Loucy (cell line): ENCODE results near the gene PUM1.
"Not testable (repeated sequence)": the region's sequence is repeated elsewhere in the genome, so short reads cannot be mapped to it uniquely, and the experiment has no call there.

Experiments
- H2AFZ ChIP-seq: fragments of 200-600 bp; sonication (generic); 2 replicates; pipeline ENCODE4 v1.6.0; 2016; ENCODE audit warnings: antibody characterized with exemption, mild to moderate bottlenecking, low read length, moderate library complexity
- H3F3A ChIP-seq: fragments of 200-600 bp; 2 replicates; pipeline ENCODE4 v1.6.0; 2016; ENCODE audit warnings: antibody characterized with exemption, low read depth, mild to moderate bottlenecking
- H3K27me3 ChIP-seq: fragments of 200-600 bp; sonication (generic); 2 replicates; pipeline ENCODE4 v1.6.1; 2014; ENCODE audit warnings: low read length, mild to moderate bottlenecking; ENCODE audit not compliant: insufficient read depth, poor library complexity, severe bottlenecking
- H3K36me3 ChIP-seq: fragments of 200-600 bp; sonication (generic); 2 replicates; pipeline ENCODE4 v1.6.1; 2016; ENCODE audit warnings: low read length; ENCODE audit not compliant: insufficient read depth
- H3K4me1 ChIP-seq: fragments of 200-600 bp; sonication (generic); 2 replicates; pipeline ENCODE4 v1.5.1; 2014; ENCODE audit warnings: low read length, mild to moderate bottlenecking; ENCODE audit not compliant: insufficient read depth, poor library complexity, severe bottlenecking
- H3K4me2 ChIP-seq: fragments of 200-600 bp; sonication (generic); 2 replicates; pipeline ENCODE4 v1.6.0; 2014; ENCODE audit warnings: antibody characterized with exemption, low read length, low read depth, mild to moderate bottlenecking; ENCODE audit not compliant: poor library complexity, severe bottlenecking
- H3K4me3 ChIP-seq: fragments of 200-600 bp; sonication (generic); 2 replicates; pipeline ENCODE4 v1.5.1; 2014; ENCODE audit warnings: low read length, mild to moderate bottlenecking, mixed read lengths; ENCODE audit not compliant: poor library complexity, severe bottlenecking
- H3K79me2 ChIP-seq: fragments of 200-600 bp; sonication (generic); 2 replicates; pipeline ENCODE4 v1.6.1; 2014; ENCODE audit warnings: low read length; ENCODE audit not compliant: insufficient read depth
- H3K9ac ChIP-seq: fragments of 200-600 bp; sonication (generic); 2 replicates; pipeline ENCODE4 v1.6.0; 2014; ENCODE audit warnings: mild to moderate bottlenecking, low read depth, low read length, moderate library complexity; ENCODE audit not compliant: poor library complexity, severe bottlenecking
- H3K9me2 ChIP-seq: fragments of 200-600 bp; sonication (generic); replicated peaks from 2 replicates; pipeline ENCODE4 v1.6.1; 2016; ENCODE audit warnings: low read depth, low read length, mixed read lengths
- H3K9me3 ChIP-seq: fragments of 200-600 bp; sonication (generic); 2 replicates; pipeline ENCODE4 v1.6.1; 2014; ENCODE audit warnings: mild to moderate bottlenecking, antibody characterized with exemption, low read length, low read depth; ENCODE audit not compliant: insufficient read depth
- H4K20me1 ChIP-seq: fragments of 200-600 bp; sonication (generic); 2 replicates; pipeline ENCODE4 v1.6.0; 2014; ENCODE audit warnings: antibody characterized with exemption, low read length, mild to moderate bottlenecking; ENCODE audit not compliant: insufficient read depth, poor library complexity, severe bottlenecking
- CTCF ChIP-seq: fragments of 200-600 bp; sonication (generic); conservative IDR thresholded peaks from 2 replicates; pipeline ENCODE4 v1.5.1; 2014; ENCODE audit warnings: mild to moderate bottlenecking, antibody characterized with exemption, low read length
- EZH2phosphoT487 ChIP-seq: fragments of 200-600 bp; IDR thresholded peaks from 2 replicates; pipeline ENCODE4 v1.6.1; 2018; ENCODE audit warnings: antibody characterized with exemption, mild to moderate bottlenecking, moderate library complexity, borderline replicate concordance

PUM1 gene

GRCh38 chr1:30952098-30952497, 113.4 kb downstream of the PUM1 start:
- Histone ChIP-seq H3K4me3 (no peak overlapping the region), H3K9me2 (no peaks in the 10 kb centered on the region), H3K9ac (no peak overlapping the region), H3K36me3 (peaks cover 92% of the 10 kb centered on the region), H2AFZ (no peak overlapping the region), H3K4me2 (no peak overlapping the region), H3F3A (no peaks in the 10 kb centered on the region), H4K20me1 (peaks cover 33% of the 10 kb centered on the region), H3K79me2 (peaks cover 15% of the 10 kb centered on the region), H3K9me3 (no peaks in the 10 kb centered on the region), H3K4me1 (no peaks in the 10 kb centered on the region), H3K27me3 (no peaks in the 10 kb centered on the region)
- TF ChIP-seq CTCF (no peak), EZH2phosphoT487 (no peak)

- Histone ChIP-seq H2AFZ (no peak overlapping the region), H3K4me2 (no peak overlapping the region), H3K27me3 (no peaks in the 10 kb centered on the region), H3K4me1 (no peaks in the 10 kb centered on the region), H4K20me1 (peaks cover 26% of the 10 kb centered on the region), H3K9me2 (no peaks in the 10 kb centered on the region), H3F3A (no peaks in the 10 kb centered on the region), H3K9me3 (no peaks in the 10 kb centered on the region), H3K4me3 (no peak overlapping the region), H3K79me2 (peaks cover 6% of the 10 kb centered on the region; the same call in 1 of the 2 replicates), H3K9ac (no peak overlapping the region), H3K36me3 (peaks cover 86% of the 10 kb centered on the region)
- no peak for TF ChIP-seq EZH2phosphoT487
- no peak for TF ChIP-seq CTCF
These were observed 114.8 kb downstream of the PUM1 start for GRCh38 chr1:30950700-30951099.

- Histone ChIP-seq H3K9ac (no peak overlapping the region), H3K27me3 (no peaks in the 10 kb centered on the region), H3K4me1 (no peaks in the 10 kb centered on the region), H3K4me3 (no peak overlapping the region), H3F3A (no peaks in the 10 kb centered on the region), H2AFZ (no peak overlapping the region), H3K79me2 (peaks cover 4% of the 10 kb centered on the region; the same call in 1 of the 2 replicates), H3K36me3 (peaks cover 88% of the 10 kb centered on the region), H3K4me2 (no peak overlapping the region), H3K9me2 (no peaks in the 10 kb centered on the region), H4K20me1 (peaks cover 22% of the 10 kb centered on the region), H3K9me3 (no peaks in the 10 kb centered on the region)
- no peak for TF ChIP-seq EZH2phosphoT487
- no peak for TF ChIP-seq CTCF
These were observed 115.5 kb downstream of the PUM1 start for GRCh38 chr1:30950053-30950452.

GRCh38 chr1:30949487-30949838, 116.1 kb downstream of the PUM1 start:
- H3K9me2 ChIP-seq, H3K4me3 ChIP-seq, H2AFZ ChIP-seq, H3K4me1 ChIP-seq, H3K4me2 ChIP-seq, H3K9ac ChIP-seq, H3K79me2 ChIP-seq, H3K27me3 ChIP-seq, H3F3A ChIP-seq, H3K9me3 ChIP-seq: not testable (repeated sequence)
- Histone ChIP-seq H3K36me3 (peaks cover 88% of the 10 kb centered on the region), H4K20me1 (peaks cover 18% of the 10 kb centered on the region)

- H4K20me1 ChIP-seq = peaks cover 14% of the 10 kb centered on the region
- H3K4me2 ChIP-seq, H3K9me3 ChIP-seq, H3K4me1 ChIP-seq, H2AFZ ChIP-seq, H3K4me3 ChIP-seq, H3F3A ChIP-seq, H3K9ac ChIP-seq, H3K9me2 ChIP-seq, H3K79me2 ChIP-seq, H3K27me3 ChIP-seq: not testable (repeated sequence)
- peaks cover 88% of the 10 kb centered on the region for H3K36me3 ChIP-seq
These were observed 116.6 kb downstream of the PUM1 start for GRCh38 chr1:30948813-30949486.
